ENCODE measurements around the gene CYB5RL. TPM values are rescaled to one million over a fixed set of nuclear protein-coding genes. Genes with fewer than 3 reads are reported as not detected.

The CYB5RL gene
- total and polyA plus RNA-seq, 7 donors = 0.89 to 6.4 (median 3.2) TPM

DNA sequence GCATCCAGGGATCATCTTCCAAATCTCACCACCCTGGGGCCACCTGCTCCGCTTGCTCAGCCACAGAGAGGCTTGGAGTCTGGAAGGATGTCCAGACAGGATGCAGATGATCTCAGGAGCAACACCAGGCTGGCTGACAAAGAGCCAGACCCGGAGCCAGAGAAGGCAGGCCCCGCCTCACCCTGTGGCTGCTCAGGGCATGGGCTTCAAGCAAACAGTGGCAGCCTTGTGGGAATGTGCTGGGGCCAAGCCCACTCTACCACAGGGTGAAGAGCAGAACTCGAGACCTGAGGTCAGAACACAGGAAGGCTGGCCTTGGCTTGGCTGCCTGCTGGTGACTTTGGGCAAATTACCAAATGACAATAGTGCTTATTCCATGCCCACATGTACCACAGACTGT, 45.7 kb upstream of the CYB5RL start:
- Histone ChIP-seq H3K27me3 (ENCODE audit: insufficient read depth in 3 of 3, low read length in 2 of 3) (no peaks in the 10 kb centered on the region), H3K4me1 (peaks cover 4% of the 10 kb centered on the region), H3K9me3 (no peaks in the 10 kb centered on the region), H3K27ac (no peak overlapping the region), H3K4me3 (no peak overlapping the region), H3K36me3 (ENCODE audit: insufficient read depth in 1 of 2, low read depth in 1 of 2) (peaks cover 0 to 57% of the 10 kb centered on the region in 2 donors)
- TF ChIP-seq, protein P1, sequence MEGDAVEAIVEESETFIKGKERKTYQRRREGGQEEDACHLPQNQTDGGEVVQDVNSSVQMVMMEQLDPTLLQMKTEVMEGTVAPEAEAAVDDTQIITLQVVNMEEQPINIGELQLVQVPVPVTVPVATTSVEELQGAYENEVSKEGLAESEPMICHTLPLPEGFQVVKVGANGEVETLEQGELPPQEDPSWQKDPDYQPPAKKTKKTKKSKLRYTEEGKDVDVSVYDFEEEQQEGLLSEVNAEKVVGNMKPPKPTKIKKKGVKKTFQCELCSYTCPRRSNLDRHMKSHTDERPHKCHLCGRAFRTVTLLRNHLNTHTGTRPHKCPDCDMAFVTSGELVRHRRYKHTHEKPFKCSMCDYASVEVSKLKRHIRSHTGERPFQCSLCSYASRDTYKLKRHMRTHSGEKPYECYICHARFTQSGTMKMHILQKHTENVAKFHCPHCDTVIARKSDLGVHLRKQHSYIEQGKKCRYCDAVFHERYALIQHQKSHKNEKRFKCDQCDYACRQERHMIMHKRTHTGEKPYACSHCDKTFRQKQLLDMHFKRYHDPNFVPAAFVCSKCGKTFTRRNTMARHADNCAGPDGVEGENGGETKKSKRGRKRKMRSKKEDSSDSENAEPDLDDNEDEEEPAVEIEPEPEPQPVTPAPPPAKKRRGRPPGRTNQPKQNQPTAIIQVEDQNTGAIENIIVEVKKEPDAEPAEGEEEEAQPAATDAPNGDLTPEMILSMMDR (IDR thresholded peaks at IDR 0.05) = no peak
- DNase-seq = peak in 1 of 2 donors; percentile 54
- intact Hi-C loops (cut with DNase I) = no loop called here
- WGBS, 3 donors = 39 to 52% (median 45%) methylated on average over 4 of the region's 4 CpGs
- ATAC-seq = peak; percentile 11 to 49 (median 22)

DNA sequence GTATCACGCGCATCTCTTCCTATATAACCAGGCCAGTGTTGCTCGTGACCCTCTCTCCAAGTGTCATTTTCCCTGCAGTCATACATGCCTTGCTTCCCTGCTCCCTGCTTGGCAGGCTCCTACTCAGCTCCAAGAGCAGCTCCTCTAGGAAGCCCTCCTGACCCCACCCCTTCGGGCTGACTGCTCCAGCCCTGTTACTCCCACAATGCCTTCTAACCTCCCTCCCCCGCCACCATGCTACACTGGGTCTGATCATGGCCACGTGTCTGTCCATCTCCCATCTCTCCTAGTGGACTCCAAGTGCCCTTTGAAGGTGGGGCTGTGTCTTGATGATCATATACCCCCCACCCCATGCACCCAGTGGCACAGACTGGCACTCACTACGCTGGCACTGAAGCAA, 44.8 kb upstream of the CYB5RL start:
- Histone ChIP-seq H3K4me3 (no peak overlapping the region), H3K27ac (no peak overlapping the region), H3K36me3 (ENCODE audit: insufficient read depth in 1 of 2, low read depth in 1 of 2) (peaks cover 0 to 57% of the 10 kb centered on the region in 2 donors), H3K9me3 (no peaks in the 10 kb centered on the region), H3K4me1 (no peaks in the 10 kb centered on the region), H3K27me3 (ENCODE audit: insufficient read depth in 3 of 3, low read length in 2 of 3) (no peaks in the 10 kb centered on the region)
- TF ChIP-seq, protein P1 (IDR thresholded peaks at IDR 0.05) = no peak
- intact Hi-C loops (cut with DNase I) = no loop called here
- DNase-seq = no peak
- no peak for ATAC-seq
- 87 to 93% (median 89%) methylated on average over 7 of the region's 7 CpGs for WGBS, 3 donors

DNA sequence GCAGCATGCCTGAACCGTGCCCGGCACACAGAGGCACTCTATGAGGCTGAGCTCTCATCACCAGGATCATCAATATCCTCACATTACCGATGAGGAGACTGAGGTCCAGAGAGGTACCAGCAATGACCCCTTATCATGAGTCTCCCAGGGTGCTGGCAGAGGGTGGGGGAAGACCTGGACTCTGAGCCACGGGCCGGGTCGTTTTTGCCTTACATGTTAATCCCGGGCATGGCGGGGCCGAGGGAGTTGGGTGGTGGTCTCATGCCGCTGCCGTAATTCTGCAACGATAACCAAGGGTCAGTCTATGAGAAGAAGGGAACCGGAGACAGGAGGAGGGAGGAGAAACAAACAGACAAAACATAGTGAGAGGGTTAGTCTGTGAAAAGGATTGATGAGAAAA, 43.2 kb upstream of the CYB5RL start:
- H3K36me3 ChIP-seq (ENCODE audit: insufficient read depth in 1 of 2, low read depth in 1 of 2) = peaks cover 0 to 63% of the 10 kb centered on the region in 2 donors
- H3K27ac ChIP-seq = no peak overlapping the region
- ATAC-seq (no peak), DNase-seq (peak in 1 of 2 donors; percentile 36)
- TF ChIP-seq, protein P1 (IDR thresholded peaks at IDR 0.05) = no peak
- no peaks in the 10 kb centered on the region for H3K27me3 ChIP-seq (ENCODE audit: insufficient read depth in 3 of 3, low read length in 2 of 3)
- 93 to 97% (median 95%) methylated on average over 13 of the region's 13 CpGs for WGBS, 3 donors
- intact Hi-C loops (cut with DNase I) = no loop called here
- H3K4me1 ChIP-seq = no peaks in the 10 kb centered on the region
- H3K9me3 ChIP-seq = no peaks in the 10 kb centered on the region
- H3K4me3 ChIP-seq = no peak overlapping the region

DNA sequence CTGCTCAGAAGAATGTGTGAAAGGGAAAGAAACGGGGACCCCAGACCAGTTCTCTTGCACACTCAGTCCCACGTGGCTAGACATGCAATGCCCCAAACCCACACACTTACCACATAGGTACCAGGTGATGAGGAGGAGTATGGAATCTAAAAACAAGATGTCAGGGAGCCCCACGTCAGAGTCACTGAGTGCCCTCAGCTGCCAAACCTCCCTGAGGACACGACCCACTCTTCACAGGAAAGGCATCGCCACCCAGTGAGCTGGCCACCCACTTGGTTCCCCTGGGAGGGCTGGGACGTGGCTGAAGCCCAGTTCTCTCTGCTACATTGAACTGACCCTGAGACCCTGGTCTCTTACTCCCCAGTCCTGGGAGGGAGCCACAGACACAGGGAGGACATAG, 41.5 kb upstream of the CYB5RL start:
- no peaks in the 10 kb centered on the region for H3K9me3 ChIP-seq
- H3K4me3 ChIP-seq = no peak overlapping the region
- peaks cover 0 to 66% of the 10 kb centered on the region in 2 donors for H3K36me3 ChIP-seq (ENCODE audit: insufficient read depth in 1 of 2, low read depth in 1 of 2)
- DNase-seq (no peak), ATAC-seq (no peak)
- H3K27ac ChIP-seq = no peak overlapping the region
- intact Hi-C loops (cut with DNase I) = no loop called here
- H3K4me1 ChIP-seq = no peaks in the 10 kb centered on the region
- 69 to 82% (median 80%) methylated on average over 6 of the region's 6 CpGs for WGBS, 3 donors
- TF ChIP-seq, protein P1 (IDR thresholded peaks at IDR 0.05) = no peak
- no peaks in the 10 kb centered on the region for H3K27me3 ChIP-seq (ENCODE audit: insufficient read depth in 3 of 3, low read length in 2 of 3)

DNA sequence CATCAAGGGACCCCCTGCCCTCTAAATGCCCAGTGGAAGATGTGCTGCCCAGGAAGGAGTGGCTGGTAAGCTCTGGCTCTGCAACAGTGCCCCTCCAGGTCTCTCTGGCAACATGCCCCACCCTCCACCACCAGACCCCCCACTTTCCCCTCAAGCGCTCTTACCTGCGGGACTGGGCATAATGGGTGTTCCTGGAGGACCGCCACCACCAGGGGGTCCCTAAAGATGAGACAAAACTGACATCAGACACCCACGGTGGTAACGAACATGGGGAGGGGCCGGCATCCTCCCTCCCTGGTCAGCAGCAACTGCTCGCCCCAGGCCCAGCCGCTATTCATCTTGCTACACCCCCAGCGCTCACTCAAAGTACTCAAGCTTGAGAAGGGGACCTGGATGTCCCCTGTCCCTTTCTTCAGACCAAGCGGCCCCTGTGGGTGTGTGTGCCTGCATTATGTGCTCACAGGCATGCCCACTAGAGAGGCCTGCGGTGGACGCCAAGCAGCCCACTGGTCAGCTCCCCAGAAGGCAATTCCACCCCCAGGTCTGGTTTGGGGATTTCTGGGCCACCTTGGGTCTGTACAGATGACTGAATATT, 41.0 kb upstream of the CYB5RL start:
- no peak overlapping the region for H3K27ac ChIP-seq

More for the DNA sequence above, 41.0 kb upstream of the CYB5RL start:
- TF ChIP-seq, protein P1 (IDR thresholded peaks at IDR 0.05) = no peak
- Histone ChIP-seq H3K9me3 (no peaks in the 10 kb centered on the region), H3K27me3 (ENCODE audit: insufficient read depth in 3 of 3, low read length in 2 of 3) (no peaks in the 10 kb centered on the region), H3K4me1 (no peaks in the 10 kb centered on the region), H3K4me3 (no peak overlapping the region), H3K36me3 (ENCODE audit: insufficient read depth in 1 of 2, low read depth in 1 of 2) (peaks cover 0 to 69% of the 10 kb centered on the region in 2 donors)
- ATAC-seq = no peak
- intact Hi-C loops (cut with DNase I) = no loop called here
- 91 to 98% (median 95%) methylated on average over 9 to 12 of the region's 12 CpGs for WGBS, 3 donors
- DNase-seq = no peak
